HepG2 (cell line): Measurements from ENCODE around the gene ARHGDIA. TPM values are rescaled to one million over a fixed set of nuclear protein-coding genes. Genes with fewer than 3 reads are reported as not detected.

Experiments
- FOSL1 ChIP-seq: sonication (generic); formaldehyde crosslinking; IDR thresholded peaks from 2 replicates; pipeline ENCODE4 v1.9.0; 2021; ENCODE audit warnings: missing genetic modification reagents, borderline replicate concordance
- HOXA3 ChIP-seq: sonication (generic); formaldehyde crosslinking; IDR thresholded peaks from 2 replicates; pipeline ENCODE4 v1.5.0; 2020; ENCODE audit warnings: missing genetic modification reagents
- MLLT10 ChIP-seq: sonication (generic); formaldehyde crosslinking; IDR thresholded peaks from 2 replicates; pipeline ENCODE4 v1.4.0; 2020; ENCODE audit warnings: missing genetic modification reagents
- POLR2AphosphoS2 ChIP-seq: IDR thresholded peaks from 2 replicates; pipeline ENCODE4 v1.6.1; 2011; ENCODE audit warnings: low read depth, low read length, improper control_type of control experiment
- RBFOX2 ChIP-seq: fragments of 200-400 bp; formaldehyde crosslinking; IDR thresholded peaks from 2 replicates; pipeline ENCODE4 v1.6.1; 2017; ENCODE audit warnings: low read depth, mild to moderate bottlenecking, low read length
- SIX4 ChIP-seq: sonication (generic); formaldehyde crosslinking; IDR thresholded peaks from 2 replicates; pipeline ENCODE4 v1.4.0; 2020; ENCODE audit warnings: missing genetic modification reagents
- SRSF1 ChIP-seq: fragments of 200-400 bp; formaldehyde crosslinking; optimal IDR thresholded peaks from 2 replicates; pipeline ENCODE3; 2017; ENCODE audit warnings: mild to moderate bottlenecking, low read depth, low read length, moderate library complexity
- ZKSCAN8 ChIP-seq: IDR thresholded peaks from 2 replicates; pipeline ENCODE4 v1.6.1; 2016; ENCODE audit warnings: borderline replicate concordance, missing genetic modification reagents, missing compliant biosample characterization
- ZNF263 ChIP-seq: sonication (generic); formaldehyde crosslinking; IDR thresholded peaks from 2 replicates; pipeline ENCODE4 v1.4.0; 2020; ENCODE audit warnings: missing genetic modification reagents
- ZNF274 ChIP-seq: sonication (generic); formaldehyde crosslinking; IDR thresholded peaks from 2 replicates; pipeline ENCODE4 v1.5.1; 2020; ENCODE audit warnings: mild to moderate bottlenecking, missing genetic modification reagents
- ZNF496 ChIP-seq: sonication (generic); formaldehyde crosslinking; IDR thresholded peaks from 2 replicates; pipeline ENCODE4 v1.8.1; 2023; ENCODE audit warnings: mild to moderate bottlenecking, moderate library complexity, missing genetic modification reagents; ENCODE audit not compliant: insufficient replicate concordance
- ZNF703 ChIP-seq: sonication (generic); formaldehyde crosslinking; IDR thresholded peaks from 2 replicates; pipeline ENCODE4 v1.5.1; 2020; ENCODE audit warnings: missing genetic modification reagents, mild to moderate bottlenecking, moderate library complexity, borderline replicate concordance
- ZNF883 ChIP-seq: sonication (generic); formaldehyde crosslinking; IDR thresholded peaks from 2 replicates; pipeline ENCODE4 v1.5.1; 2020; ENCODE audit warnings: mild to moderate bottlenecking, missing genetic modification reagents; ENCODE audit errors: not compliant biosample characterization
- ZSCAN30 ChIP-seq: sonication (generic); formaldehyde crosslinking; IDR thresholded peaks from 2 replicates; pipeline ENCODE4 v1.5.0; 2020; ENCODE audit warnings: mild to moderate bottlenecking, missing genetic modification reagents
- polyA plus RNA-seq, 8 experiments: library from polyadenylated mRNA; depleted of rRNA in 3 of 8; stranded (reverse) in 7 of 8; unstranded in 1 of 8; fragments of >200 nt; fragmentation: Illumina TruSeq in 4 of 8; extraction: Trizol in 4 of 8; gene quantifications; 2 replicates each; pipeline versions ENCODE4 v1.2.1 to v1.2.3, GENCODE V29; 2011 to 2016; ENCODE audit warnings: low read depth in 4 of 8, missing spikeins in 1 of 8, mixed read lengths in 1 of 8; ENCODE audit not compliant: insufficient read depth in 1 of 8
- total RNA-seq, 5 experiments: library from RNA; depleted of rRNA; stranded (reverse); fragments of >200 nt; fragmentation: Illumina TruSeq; extraction: Trizol; gene quantifications; 2 replicates each; pipeline ENCODE4 v1.2.3, GENCODE V29; 2016; ENCODE audit warnings: low read depth in 1 of 5
- TF ChIP-seq, protein P1 (sequence below): sonication (generic); formaldehyde crosslinking; IDR thresholded peaks from 2 replicates; pipeline ENCODE4 v1.8.0; 2023; ENCODE audit warnings: mild to moderate bottlenecking, missing genetic modification reagents
- TF ChIP-seq, protein P2 (sequence below): IDR thresholded peaks from 2 replicates; pipeline ENCODE4 v1.6.1; 2012; ENCODE audit warnings: low read length, improper control_type of control experiment
- TF ChIP-seq, protein P3 (sequence below): sonication (generic); formaldehyde crosslinking; conservative IDR thresholded peaks from 2 replicates; pipeline ENCODE4 v1.4.0; 2020; ENCODE audit warnings: missing genetic modification reagents
- TF ChIP-seq, protein P4 (sequence below): sonication (generic); formaldehyde crosslinking; IDR thresholded peaks from 2 replicates; pipeline ENCODE4 v1.5.0; 2020; ENCODE audit warnings: mild to moderate bottlenecking, missing genetic modification reagents, borderline replicate concordance
- TF ChIP-seq, protein P5 (sequence below): sonication (generic); formaldehyde crosslinking; IDR thresholded peaks from 2 replicates; pipeline ENCODE4 v1.4.0; 2020; ENCODE audit warnings: low read depth, missing genetic modification reagents

ARHGDIA gene
- total and polyA plus RNA-seq, 2 of the 13 experiments (the other 11 are each of a cell fraction or from before 2014, with no cell fraction given) = 40.0 to 64.0 TPM

DNA sequence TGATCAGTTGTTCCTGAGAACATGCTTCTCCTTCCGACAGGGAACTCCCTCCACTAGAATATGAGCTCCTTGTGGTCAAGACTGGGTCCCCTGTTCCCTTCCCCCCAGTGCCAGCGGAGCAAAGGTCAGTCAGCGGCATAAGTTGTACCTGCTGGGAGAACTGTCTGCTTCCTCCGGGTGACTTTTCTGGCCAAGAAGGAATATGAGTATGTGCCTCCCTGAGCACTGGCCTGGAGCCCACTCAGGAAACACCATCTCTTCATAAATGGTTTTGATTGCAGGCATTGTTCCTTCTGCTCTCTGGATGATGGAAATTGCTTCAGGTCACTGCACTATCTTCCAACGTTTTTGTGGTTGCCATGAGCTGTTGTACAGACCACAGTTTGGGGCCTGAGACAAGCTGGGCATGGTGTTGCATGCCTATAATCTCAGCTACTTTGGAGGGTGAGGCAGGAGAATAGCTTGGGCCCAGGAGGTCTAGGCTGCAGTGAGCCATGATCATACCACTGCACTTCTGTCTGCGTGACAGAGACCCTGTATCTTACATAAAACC is 7.9 kb downstream of the ARHGDIA start (continued):
- TF ChIP-seq POLR2AphosphoS2 (0 out of 2 replicates have a peak, but pooled peaks have one; percentile 3), RBFOX2 (no peak), ZNF883 (CRISPR knock-in tag) (no peak), ZNF496 (CRISPR knock-in tag) (no peak), ZNF274 (CRISPR knock-in tag) (no peak), MLLT10 (no peak), SIX4 (no peak), ZNF263 (CRISPR knock-in tag) (no peak), ZKSCAN8 (CRISPR knock-in tag) (no peak), SRSF1 (no peak), ZNF703 (CRISPR knock-in tag) (no peak), ZSCAN30 (no peak), HOXA3 (CRISPR knock-in tag) (peak; percentile 36; the same call in 1 of the 2 replicates), FOSL1 (CRISPR knock-in tag) (no peak)
- TF ChIP-seq, protein P1, sequence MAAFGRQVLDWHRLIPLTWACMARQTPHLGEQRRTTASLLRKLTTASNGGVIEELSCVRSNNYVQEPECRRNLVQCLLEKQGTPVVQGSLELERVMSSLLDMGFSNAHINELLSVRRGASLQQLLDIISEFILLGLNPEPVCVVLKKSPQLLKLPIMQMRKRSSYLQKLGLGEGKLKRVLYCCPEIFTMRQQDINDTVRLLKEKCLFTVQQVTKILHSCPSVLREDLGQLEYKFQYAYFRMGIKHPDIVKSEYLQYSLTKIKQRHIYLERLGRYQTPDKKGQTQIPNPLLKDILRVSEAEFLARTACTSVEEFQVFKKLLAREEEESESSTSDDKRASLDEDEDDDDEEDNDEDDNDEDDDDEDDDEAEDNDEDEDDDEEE (CRISPR knock-in tag) = peak; percentile 55; the same call in 1 of the 2 replicates
- TF ChIP-seq, protein P2, sequence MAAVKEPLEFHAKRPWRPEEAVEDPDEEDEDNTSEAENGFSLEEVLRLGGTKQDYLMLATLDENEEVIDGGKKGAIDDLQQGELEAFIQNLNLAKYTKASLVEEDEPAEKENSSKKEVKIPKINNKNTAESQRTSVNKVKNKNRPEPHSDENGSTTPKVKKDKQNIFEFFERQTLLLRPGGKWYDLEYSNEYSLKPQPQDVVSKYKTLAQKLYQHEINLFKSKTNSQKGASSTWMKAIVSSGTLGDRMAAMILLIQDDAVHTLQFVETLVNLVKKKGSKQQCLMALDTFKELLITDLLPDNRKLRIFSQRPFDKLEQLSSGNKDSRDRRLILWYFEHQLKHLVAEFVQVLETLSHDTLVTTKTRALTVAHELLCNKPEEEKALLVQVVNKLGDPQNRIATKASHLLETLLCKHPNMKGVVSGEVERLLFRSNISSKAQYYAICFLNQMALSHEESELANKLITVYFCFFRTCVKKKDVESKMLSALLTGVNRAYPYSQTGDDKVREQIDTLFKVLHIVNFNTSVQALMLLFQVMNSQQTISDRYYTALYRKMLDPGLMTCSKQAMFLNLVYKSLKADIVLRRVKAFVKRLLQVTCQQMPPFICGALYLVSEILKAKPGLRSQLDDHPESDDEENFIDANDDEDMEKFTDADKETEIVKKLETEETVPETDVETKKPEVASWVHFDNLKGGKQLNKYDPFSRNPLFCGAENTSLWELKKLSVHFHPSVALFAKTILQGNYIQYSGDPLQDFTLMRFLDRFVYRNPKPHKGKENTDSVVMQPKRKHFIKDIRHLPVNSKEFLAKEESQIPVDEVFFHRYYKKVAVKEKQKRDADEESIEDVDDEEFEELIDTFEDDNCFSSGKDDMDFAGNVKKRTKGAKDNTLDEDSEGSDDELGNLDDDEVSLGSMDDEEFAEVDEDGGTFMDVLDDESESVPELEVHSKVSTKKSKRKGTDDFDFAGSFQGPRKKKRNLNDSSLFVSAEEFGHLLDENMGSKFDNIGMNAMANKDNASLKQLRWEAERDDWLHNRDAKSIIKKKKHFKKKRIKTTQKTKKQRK = no peak
- TF ChIP-seq, protein P3, sequence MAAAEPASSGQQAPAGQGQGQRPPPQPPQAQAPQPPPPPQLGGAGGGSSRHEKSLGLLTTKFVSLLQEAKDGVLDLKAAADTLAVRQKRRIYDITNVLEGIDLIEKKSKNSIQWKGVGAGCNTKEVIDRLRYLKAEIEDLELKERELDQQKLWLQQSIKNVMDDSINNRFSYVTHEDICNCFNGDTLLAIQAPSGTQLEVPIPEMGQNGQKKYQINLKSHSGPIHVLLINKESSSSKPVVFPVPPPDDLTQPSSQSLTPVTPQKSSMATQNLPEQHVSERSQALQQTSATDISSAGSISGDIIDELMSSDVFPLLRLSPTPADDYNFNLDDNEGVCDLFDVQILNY (CRISPR knock-in tag) = no peak
- TF ChIP-seq, protein P4, sequence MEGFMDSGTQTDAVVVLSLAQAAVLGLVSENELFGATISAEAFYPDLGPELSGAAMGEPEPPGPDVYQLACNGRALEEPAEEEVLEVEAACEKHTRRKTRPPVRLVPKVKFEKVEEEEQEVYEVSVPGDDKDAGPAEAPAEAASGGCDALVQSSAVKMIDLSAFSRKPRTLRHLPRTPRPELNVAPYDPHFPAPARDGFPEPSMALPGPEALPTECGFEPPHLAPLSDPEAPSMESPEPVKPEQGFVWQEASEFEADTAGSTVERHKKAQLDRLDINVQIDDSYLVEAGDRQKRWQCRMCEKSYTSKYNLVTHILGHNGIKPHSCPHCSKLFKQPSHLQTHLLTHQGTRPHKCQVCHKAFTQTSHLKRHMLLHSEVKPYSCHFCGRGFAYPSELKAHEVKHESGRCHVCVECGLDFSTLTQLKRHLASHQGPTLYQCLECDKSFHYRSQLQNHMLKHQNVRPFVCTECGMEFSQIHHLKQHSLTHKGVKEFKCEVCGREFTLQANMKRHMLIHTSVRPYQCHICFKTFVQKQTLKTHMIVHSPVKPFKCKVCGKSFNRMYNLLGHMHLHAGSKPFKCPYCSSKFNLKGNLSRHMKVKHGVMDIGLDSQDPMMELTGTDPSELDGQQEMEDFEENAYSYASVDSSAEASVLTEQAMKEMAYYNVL (CRISPR knock-in tag) = no peak
- TF ChIP-seq, protein P5, sequence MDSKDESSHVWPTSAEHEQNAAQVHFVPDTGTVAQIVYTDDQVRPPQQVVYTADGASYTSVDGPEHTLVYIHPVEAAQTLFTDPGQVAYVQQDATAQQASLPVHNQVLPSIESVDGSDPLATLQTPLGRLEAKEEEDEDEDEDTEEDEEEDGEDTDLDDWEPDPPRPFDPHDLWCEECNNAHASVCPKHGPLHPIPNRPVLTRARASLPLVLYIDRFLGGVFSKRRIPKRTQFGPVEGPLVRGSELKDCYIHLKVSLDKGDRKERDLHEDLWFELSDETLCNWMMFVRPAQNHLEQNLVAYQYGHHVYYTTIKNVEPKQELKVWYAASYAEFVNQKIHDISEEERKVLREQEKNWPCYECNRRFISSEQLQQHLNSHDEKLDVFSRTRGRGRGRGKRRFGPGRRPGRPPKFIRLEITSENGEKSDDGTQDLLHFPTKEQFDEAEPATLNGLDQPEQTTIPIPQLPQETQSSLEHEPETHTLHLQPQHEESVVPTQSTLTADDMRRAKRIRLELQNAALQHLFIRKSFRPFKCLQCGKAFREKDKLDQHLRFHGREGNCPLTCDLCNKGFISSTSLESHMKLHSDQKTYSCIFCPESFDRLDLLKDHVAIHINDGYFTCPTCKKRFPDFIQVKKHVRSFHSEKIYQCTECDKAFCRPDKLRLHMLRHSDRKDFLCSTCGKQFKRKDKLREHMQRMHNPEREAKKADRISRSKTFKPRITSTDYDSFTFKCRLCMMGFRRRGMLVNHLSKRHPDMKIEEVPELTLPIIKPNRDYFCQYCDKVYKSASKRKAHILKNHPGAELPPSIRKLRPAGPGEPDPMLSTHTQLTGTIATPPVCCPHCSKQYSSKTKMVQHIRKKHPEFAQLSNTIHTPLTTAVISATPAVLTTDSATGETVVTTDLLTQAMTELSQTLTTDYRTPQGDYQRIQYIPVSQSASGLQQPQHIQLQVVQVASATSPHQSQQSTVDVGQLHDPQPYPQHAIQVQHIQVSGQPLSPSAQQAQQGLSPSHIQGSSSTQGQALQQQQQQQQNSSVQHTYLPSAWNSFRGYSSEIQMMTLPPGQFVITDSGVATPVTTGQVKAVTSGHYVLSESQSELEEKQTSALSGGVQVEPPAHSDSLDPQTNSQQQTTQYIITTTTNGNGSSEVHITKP (CRISPR knock-in tag) = no peak
